GM19023 (cell line): ENCODE data around the gene ZNF641.

Experiments
- ATAC-seq: cut with Tn5 transposase; IDR thresholded peaks from one replicate; pipeline ENCODE4 v1.9.1; 2021; ENCODE audit warnings: mild to moderate bottlenecking, moderate library complexity; ENCODE audit not compliant: unreplicated experiment

Gene ZNF641

DNA sequence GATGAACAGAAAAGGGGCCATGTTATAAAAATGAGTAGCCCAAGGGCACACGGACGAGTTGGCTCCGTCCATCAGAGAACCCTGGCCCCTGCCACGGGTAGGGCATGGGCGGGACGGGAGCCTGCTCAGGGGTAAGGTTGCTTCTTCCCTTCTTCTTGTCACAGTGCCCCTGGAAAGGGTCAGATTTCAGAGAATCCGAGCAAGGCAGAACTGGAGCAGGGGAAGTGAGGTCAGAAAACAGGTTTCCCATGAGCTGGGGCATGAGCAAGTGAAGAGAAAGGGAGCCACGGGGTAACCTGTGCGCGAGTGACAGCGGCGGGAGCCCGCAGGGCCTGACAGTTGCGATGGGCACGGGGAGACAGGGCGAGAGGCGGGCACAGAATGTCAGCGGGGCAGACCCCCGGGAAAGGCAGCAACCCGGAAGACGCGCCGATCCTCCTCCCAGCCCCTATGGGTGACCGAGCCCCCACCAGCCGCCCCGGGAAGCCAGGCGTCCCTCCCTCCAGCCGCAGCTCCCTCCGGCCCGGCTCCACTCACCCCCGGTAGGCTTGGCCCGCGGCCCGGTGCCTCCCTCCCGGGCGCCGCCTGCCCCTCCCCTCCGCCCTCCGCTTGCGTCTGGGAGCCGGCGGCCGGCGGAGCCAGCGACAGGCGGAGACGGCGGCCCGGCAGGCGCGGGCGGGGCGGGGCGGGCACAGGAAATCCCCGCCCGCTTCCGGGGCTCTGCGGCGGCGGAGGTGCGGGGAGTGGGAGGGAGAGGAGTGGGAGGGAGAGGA, at the start of gene ZNF641:
Gene ZNF641 (minus strand): TSS at position 671 of the 773 bp plus-strand sequence. CDS start 2,829 bp downstream, outside the sequence.
- ATAC-seq = peak; percentile 88

DNA sequence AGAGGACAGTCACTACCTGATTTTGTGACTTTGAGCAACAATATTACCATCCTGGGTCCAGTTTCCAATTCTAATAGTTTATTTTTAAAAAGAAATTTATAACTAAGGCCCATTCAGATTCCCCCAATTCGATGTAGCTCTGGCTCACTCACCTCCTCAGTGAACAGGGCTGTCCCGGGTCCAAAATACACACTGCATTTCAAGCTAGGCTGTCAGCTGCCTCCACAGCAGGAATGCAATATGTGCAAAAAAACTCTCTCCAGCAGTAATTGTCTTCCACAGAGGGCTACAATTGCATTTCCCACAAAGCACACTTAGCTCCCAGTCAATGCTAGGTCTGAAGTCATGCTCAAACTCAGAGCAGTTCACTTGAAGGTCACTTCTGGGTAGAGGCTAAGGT, 39.3 kb upstream of the ZNF641 start:
- ATAC-seq = no peak

- no peak for ATAC-seq
These were observed 38.7 kb upstream of the ZNF641 start for GRCh38 chr12:48389409-48389808.

DNA sequence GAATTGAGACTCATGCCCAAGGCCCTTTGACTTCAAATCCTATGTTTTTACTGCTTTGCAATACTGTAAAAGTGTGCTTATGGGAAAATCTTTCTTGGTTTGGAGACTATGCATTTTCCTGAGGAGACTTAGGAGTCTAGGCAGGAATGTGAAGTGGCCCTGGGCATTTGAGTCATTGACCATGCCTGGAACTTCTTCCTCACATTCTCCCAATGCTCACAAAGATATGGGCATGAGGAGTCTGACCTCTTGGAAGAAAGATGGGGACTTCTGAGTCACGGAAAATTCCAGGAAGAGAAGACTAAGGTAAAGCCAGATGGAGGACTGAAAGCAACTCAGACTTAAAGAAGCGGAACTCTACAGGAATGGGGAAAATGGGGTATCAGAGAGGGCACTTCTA, 38.2 kb upstream of the ZNF641 start:
- no peak for ATAC-seq

DNA sequence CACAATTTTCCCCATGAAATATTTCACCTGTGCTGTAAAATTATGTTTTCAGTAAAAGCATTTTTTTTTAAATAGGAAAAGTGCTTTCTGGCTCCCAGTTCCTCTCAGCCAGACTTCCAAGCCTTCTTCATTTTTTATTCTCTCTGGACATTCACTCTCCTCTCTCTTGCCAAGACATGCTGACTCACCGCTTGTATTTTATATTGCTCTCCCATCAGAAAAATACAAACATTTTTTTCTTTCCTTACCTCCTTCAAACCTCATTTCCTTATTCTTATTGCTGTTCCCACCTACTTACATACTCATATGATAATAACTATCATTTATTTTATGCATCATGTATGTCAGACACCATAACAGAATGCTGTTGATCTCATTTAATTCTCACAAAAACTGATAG, 37.7 kb upstream of the ZNF641 start:
- ATAC-seq = no peak

DNA sequence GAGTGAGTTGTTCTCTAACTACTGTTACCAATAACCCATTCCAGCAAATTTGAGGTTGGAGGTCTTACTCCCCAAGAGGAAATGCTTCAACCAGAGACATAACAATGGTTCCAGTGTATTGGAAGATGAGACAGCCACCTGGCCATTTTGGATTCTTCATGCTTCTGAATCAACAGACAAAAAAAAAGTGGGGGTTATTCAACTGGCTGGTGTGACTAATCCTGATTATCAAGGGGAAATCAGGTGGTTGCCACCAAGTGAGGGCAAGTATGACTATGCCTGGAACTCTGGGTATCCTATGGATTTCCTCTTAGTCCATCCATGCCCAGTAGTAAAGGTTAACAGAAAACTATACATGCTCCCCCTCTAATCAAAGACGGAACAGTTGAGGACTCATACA, 29.9 kb upstream of the ZNF641 start:
- ATAC-seq = no peak

DNA sequence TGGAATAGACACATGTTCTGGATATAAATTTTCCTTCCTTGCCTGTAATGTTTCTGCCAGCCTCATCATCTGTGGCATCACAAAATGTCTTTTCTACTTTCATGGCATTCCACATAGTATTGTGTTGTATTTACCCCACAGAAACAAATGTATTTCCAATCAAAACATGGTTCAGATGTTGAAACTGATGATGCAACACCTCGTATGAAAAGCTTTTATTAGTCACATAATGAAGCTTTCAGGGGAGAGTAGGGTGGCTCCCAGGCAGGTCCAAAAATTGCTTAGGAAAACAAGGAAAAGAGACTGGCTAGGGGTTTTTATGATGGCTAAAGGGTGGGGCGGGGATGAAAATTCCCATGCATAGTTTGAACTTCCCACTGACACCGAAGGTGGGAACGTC, 29.1 kb upstream of the ZNF641 start:
- no peak for ATAC-seq

DNA sequence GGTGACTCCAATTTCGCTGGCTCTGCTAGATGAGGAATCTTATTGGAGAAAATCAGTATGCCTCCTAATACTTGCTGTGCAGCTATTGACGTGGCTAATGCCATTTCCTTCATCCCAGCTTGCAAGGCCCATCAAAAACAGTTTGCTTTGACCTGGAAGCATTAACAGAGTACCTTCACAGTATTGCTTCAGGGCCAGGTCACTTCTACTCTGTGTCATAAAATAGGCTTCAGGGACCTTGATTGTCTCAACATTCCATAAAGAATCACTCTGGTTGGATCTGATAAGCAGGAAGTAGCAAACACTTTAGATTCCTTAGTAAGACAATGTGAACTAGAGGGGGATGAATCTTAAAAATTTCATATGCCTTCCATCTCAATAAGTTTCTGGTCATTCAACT, 26.9 kb upstream of the ZNF641 start:
- ATAC-seq = no peak

DNA sequence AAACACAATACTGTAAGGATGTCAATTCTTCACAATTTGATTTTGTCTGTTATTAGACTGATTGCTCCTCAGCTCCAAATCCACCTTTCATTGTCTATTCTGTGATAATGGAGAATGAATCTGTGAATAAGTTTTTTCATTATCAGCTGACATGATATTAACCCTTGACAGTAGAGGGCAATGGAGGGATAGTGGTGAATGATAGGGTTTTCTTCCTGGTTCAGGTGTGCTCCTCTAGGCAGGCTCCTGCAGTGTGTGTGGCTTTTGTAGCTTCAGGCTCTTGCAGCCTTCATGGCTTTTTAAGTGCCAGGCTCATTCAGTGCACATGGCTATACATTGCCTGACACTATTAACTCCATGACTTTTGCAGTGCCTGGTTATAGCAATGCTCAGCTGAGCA, 23.4 kb upstream of the ZNF641 start:
- no peak for ATAC-seq

DNA sequence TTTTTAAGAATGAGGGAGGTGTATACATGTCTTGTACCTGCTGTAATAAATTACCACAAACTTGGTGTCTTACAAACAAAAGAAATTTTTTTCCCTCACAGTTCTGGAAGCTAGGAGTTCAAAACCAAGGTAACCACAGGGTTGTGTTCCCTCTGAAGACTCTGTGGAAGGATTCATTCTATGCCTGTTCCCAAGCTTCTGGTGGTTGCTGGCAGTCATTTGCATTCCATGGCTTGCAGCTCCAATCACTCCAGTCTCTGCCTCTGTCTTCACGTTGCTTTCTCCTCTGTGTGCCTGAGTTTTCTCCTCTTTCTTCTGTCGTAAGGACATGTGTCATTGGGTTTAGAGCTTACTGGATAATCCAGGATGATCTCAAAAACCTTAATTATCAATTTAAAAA, 15.4 kb upstream of the ZNF641 start:
- ATAC-seq = no peak

DNA sequence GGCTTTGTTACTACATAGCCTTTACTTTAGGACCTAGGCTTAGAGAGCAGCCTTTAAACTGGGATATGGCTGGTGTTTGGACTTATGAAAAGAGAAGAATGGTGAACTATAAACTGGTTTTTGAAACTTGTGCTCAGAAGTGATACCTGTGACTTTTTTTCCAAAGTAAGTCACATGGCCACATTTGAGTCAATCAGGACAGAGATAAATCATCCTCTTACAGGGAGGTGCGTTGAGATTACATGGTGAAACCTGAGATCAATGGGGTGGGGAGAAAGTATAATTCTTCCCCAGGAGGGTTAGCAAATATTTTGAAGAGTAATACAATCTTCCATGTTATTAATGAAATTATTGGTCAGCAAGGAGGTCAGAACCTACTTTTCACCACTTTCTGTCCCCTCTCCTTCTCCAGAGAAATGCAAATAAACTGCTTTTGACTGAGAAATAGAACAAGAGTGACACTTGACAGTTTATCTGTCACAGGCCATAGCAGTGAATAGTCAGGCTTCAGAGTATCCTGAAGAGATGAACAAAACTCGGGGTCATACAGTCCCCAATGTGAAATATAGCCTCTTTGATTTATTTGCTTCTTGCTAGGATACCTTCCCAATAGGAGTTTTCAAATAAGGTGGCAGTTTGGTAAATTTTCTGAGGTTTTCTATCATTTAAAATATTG, 11.1 kb upstream of the ZNF641 start:
- no peak for ATAC-seq

DNA sequence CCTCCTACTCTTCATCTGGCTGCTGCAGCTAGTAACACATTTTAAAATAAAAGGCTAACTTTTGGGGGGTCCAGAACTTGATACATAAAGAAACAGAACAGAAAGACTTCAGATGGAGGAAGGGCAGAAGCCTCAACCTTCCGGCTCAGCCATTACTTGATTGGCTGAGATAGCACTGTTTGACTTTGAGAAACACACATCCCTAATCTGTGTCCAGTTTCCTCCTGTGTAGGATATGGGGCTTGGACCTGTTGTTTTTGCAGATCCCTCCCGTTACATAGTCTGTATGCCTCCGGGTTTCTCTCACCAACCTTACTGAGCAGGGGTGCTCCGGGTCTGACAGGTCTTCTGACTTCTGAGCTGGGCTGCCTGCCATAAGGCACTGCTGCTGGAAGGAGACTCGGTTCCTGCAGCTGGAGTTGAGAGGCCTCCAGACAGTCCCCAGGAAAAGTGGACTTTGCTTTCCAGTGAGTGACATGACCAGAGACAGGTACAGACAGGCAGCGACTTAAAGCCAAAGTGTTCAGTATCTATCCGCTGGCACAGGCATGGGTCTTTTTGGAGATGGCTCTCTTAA, 8.3 kb upstream of the ZNF641 start:
- no peak for ATAC-seq

DNA sequence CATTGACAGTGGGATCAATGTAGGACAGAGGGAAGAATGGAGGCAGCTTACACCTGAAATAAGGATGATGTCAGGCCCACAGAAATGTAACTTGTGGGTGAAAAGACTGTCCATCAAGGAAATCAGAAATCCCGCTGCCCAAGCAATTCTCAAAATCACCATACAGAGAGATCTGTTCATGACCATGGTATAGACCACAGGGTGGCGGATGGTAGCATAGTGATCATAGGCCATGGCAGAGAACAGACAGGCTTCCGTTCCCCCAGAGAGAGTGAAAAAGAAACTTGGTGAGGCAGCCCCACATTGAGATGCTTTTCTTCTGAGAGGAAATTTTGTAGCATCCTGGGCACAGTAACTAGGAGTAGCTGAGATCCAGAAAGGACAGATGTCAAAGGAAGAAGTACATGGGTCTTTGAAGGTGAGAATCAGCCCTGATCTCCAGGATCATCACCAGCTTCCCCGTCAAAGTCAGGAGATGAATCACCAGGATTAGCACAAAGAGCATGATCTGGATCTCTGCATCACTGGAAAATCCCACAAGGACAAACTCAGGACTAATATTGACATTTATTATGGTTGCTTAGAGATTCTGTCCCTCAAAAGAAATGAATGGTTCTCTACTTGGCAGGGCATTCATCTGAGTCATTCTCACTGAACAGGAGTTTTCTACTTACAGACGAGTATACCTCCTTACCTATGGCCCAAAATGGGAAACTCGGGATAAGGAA, 5.5 kb upstream of the ZNF641 start:
- no peak for ATAC-seq

GRCh38 chr12:48352157-48352760, 1.5 kb upstream of the ZNF641 start:
- ATAC-seq = no peak

DNA sequence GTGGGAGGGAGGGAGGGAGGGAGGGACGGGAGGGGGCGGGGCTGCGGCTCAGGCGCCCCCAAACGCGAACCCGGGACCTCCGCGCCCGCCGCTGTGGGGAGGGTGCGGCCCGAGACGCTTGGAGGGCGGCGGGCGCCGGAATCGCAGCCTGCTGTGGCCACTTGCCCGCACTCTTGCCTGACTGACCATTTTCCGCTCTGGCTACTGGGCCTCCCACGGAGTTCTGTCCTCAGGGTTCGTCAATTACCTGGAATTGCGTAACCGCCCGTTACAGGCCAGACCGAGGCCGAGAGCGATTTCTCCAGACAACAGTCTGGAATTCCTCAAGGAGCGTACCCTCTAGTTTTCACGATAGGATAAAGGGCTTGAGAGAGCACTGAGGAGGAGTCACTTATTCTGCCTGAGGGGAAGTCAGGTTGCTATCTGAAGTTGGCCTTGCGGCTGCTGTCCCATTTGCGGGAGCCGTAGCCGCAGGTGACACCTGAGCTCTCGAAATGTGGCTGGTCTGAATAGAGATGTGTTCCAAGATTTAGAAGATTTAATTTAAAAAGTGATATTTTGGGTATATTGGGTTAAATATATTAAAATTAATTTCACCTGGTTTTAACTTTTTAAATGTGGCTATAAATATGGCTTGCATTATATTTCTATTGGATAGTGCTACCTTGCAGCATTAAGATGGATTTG, 446 bp upstream of the ZNF641 start:
- peak; percentile 57 for ATAC-seq

GRCh38 chr12:48349471-48349870, 1.2 kb downstream of the ZNF641 start:
- ATAC-seq = no peak

GRCh38 chr12:48342980-48343379, 7.7 kb downstream of the ZNF641 start:
- no peak for ATAC-seq

DNA sequence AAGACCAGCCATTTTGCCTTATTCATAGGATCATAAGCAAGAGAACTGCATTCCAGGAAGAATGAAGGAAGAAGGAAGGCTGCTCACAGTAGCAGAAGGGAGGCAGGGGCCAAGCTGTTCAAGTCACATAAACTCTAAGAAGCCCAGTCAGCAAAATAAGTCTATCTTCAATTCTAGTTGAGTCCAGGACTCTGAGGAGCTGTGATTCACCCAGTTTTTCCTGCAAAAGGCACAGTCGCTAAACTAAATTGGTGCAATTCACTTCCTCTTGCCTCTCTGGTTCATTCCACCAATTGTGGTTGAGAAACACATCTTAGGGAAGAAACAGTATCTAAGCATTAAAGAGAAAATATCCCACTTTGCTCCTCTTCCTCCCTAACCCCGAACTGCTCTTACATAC, 9.8 kb downstream of the ZNF641 start:
- ATAC-seq = no peak

DNA sequence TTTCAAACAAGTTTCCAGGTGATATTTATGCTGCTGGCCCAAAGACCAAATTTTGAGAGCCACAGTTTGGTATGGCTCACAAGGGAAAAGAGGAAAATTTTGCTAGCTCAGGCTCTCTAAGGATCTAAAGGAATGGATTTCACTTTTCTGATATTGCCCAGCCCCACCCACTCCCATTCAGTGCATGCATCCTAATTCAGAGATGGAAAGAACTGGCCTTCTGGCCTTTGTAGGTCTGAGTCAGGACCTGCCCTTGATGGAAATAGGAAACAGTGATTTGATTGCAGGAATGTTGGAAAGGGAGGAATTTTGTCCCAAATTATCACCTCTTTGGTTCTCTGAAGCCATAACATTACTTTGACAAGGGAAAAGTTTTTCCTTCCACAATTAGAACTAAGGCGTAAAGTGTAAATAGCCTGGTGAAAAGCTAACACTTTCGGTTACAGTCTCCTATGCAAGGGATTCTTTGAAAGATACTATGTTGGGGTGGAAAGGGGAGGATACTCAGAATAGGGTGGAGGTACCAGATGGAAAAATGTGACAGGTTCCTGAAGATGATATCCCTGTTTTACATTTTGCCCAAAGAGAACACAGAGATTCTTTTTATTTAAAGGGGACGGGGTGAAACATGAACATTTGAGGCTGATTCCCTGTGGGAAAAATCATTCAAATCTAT, 11.1 kb downstream of the ZNF641 start:
- ATAC-seq = no peak

DNA sequence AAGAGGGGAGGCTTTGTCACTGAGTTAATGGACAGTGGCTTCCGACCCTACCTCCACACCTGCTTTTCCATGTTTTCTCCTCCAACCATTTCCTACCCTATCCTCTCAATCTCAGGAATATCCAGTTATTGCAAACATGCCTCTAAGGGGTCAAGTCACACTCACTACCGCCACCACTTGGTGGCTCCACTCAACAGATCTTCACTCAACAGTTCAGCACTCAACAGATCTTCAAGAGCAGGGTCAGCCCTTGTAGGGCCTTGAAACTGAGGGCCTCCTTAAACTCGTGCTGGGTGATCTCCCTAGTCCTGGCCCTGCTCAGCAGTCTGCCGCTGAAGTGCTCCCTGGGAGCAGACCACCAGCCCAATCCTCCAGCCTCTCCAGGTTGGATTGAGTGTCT, 14.2 kb downstream of the ZNF641 start:
- ATAC-seq = no peak
